NCI-H2107 (cell line): ENCODE data around the gene TMEM126A.

Experiments
- DNase-seq: peaks from one replicate; lab custom pipeline; 2025; lab: John Stamatoyannopoulos, UW

TMEM126A gene

GRCh38 chr11:85695546-85695945, 47.8 kb downstream of the TMEM126A start:
- no peak for DNase-seq

DNA sequence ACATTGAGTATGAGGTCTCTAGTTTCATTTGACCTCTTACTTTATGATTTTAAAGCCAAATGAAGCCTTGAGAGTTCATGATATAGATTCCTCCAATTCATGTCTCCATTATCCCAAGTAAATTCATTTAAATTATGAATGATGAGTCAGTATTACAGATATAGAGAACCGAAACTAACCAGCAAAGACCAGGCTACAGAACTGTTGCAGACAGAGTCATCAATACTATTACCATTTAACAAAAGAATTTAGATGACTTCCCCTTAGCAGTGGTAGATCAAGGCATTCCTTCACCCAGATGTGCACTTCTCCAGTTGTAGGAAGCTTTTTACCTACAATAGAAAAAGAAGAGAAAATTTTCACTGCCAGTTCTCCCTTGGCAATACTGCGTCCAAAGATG, 50.0 kb downstream of the TMEM126A start:
- DNase-seq, result no peak

DNA sequence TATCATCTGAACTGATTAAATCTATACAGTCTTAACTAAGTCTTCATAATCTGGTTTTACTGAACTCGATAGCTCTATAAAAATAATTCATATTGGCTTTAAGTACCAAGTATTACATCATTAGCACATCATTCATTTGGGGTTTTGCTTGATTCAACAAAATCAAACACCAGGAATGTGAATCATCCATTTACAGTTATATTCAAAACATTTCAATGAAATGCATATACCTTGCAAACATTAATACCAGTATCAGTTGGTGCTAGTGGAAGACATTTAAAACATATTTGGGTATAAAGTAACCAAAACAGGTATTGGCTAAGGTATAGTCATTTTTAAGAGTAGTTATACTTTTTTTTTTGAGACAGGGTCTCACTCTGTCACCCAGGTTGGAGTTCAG, 50.4 kb downstream of the TMEM126A start:
- DNase-seq, result no peak

DNA sequence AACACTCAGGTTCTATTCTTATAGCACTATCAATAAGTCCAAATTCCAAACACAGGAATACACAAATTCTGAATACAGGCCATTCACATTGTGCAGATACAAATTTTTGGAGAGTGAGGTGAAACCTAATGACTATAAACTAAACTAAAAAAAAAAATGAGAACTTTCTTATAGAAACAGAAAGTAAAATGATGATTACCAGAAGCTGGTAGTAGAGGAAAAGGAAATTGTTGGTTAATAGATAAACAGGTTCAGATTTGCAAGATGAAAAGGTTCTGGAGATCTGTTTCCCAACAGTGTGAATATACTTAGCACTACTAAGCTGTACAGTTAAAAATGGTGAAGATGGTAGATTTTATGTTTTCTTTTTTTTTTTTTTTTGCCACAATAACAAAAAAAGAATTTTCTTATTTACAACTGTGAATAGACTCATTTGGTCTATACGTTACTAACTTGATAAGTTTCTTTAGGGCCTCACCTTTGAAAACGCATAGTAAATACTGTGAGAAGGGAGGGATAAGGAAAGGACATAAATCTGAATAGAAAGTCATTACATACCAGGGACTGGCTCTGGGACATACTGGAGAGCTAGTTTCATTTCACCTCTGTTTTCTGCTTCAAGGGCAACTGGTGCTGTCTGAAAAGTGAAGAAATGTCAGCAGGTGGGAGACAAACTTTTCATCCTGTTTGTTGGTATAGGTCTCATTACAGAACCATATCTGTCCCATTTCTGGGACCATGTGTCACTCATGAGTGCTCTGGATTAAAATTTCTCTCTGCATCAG, 52.4 kb downstream of the TMEM126A start:
- DNase-seq, result no peak

- no peak for DNase-seq
These were observed 57.2 kb downstream of the TMEM126A start for GRCh38 chr11:85704967-85705366.

GRCh38 chr11:85705800-85706199, 58.0 kb downstream of the TMEM126A start:
- no peak for DNase-seq
